IMR-90 (cell line): Measurements from ENCODE around the gene C16orf96.

ENCODE experiments used
- RAD21 ChIP-seq: IDR thresholded peaks from 2 replicates; pipeline ENCODE4 v1.6.1; 2012; ENCODE audit warnings: low read length, improper control_type of control experiment
- RCOR1 ChIP-seq: IDR thresholded peaks from 2 replicates; pipeline ENCODE4 v1.6.1; 2012; ENCODE audit warnings: mild to moderate bottlenecking, low read length, improper control_type of control experiment; ENCODE audit not compliant: insufficient replicate concordance
- RFX5 ChIP-seq: IDR thresholded peaks from 2 replicates; pipeline ENCODE4 v1.8.0; 2012; ENCODE audit warnings: low read depth, mild to moderate bottlenecking, low read length, moderate library complexity
- TF ChIP-seq, protein P1 (sequence below): conservative IDR thresholded peaks from 2 replicates; pipeline ENCODE4 v1.5.1; 2012; ENCODE audit warnings: mild to moderate bottlenecking, low read depth, low read length, improper control_type of control experiment

DNA sequence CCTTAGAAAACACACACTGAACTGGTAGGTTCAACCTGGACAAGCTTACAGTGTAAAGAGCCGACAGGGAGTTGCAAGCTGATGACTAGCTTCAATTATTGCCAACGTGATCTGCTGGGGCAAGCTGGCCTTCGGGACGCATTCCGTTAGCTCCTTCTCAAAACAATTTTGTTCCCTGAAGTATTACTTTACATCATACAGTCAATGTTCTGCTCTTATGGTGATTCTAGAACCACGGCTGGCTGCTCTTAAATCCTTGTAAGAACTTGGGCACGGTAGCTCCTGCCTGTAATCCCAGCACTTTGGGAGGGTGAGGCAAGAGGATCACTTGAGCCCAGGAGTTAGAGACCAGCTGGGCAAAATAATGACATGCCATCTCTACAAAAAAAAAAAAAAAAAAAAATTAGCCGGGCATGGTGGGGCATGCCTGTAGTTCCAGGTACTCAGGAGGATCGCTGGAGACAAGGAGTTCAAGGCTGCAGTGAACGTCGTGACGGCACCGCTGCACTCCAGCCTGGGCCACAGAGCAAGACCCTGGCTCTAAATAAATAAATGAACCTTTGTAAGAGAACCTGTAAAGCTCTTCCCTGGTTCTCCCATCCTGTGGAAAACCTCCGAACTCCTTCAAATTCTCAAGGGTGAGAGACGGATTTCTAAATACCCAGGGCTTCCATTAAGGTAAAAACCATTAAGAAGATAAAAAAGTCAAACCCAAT is 19.6 kb upstream of the C16orf96 start:
- TF ChIP-seq, protein P1, sequence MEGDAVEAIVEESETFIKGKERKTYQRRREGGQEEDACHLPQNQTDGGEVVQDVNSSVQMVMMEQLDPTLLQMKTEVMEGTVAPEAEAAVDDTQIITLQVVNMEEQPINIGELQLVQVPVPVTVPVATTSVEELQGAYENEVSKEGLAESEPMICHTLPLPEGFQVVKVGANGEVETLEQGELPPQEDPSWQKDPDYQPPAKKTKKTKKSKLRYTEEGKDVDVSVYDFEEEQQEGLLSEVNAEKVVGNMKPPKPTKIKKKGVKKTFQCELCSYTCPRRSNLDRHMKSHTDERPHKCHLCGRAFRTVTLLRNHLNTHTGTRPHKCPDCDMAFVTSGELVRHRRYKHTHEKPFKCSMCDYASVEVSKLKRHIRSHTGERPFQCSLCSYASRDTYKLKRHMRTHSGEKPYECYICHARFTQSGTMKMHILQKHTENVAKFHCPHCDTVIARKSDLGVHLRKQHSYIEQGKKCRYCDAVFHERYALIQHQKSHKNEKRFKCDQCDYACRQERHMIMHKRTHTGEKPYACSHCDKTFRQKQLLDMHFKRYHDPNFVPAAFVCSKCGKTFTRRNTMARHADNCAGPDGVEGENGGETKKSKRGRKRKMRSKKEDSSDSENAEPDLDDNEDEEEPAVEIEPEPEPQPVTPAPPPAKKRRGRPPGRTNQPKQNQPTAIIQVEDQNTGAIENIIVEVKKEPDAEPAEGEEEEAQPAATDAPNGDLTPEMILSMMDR: no peak
- TF ChIP-seq RAD21 (no peak), RCOR1 (no peak), RFX5 (no peak)
